Measurements from ENCODE around the gene TCF7L2. TPM values are rescaled to one million over a fixed set of nuclear protein-coding genes. Genes with fewer than 3 reads are reported as not detected.

TCF7L2 gene
- polyA plus RNA-seq, 1 donor from 2014 or later, result 1.7 TPM

GRCh38 chr10:112904000-112904399 lies 46.0 kb upstream of the TCF7L2 start:
- Histone ChIP-seq H3K27me3 (ENCODE audit: insufficient read depth, low read depth, low read length) (no peaks in the 10 kb centered on the region), H3F3A (ENCODE audit: insufficient read depth, low read length, poor library complexity, severe bottlenecking) (no peaks in the 10 kb centered on the region), H3K9ac (ENCODE audit: low read length) (no peak overlapping the region), H3K4me2 (ENCODE audit: low read length) (no peak overlapping the region), H3K9me2 (ENCODE audit: insufficient read depth, low read length) (no peaks in the 10 kb centered on the region), H2AFZ (ENCODE audit: low read depth, low read length) (no peak overlapping the region), H3K79me2 (replicated peaks; ENCODE audit: insufficient read depth, low read length) (no peaks in the 10 kb centered on the region), H4K20me1 (ENCODE audit: insufficient read depth) (no peaks in the 10 kb centered on the region), H3K4me3 (ENCODE audit: low read length) (no peak overlapping the region), H3K27ac (ENCODE audit: low read length) (no peak overlapping the region), H3K36me3 (ENCODE audit: insufficient read depth, low read length) (no peaks in the 10 kb centered on the region), H3K9me3 (ENCODE audit: low read length) (no peaks in the 10 kb centered on the region)
- TF ChIP-seq, protein P1, sequence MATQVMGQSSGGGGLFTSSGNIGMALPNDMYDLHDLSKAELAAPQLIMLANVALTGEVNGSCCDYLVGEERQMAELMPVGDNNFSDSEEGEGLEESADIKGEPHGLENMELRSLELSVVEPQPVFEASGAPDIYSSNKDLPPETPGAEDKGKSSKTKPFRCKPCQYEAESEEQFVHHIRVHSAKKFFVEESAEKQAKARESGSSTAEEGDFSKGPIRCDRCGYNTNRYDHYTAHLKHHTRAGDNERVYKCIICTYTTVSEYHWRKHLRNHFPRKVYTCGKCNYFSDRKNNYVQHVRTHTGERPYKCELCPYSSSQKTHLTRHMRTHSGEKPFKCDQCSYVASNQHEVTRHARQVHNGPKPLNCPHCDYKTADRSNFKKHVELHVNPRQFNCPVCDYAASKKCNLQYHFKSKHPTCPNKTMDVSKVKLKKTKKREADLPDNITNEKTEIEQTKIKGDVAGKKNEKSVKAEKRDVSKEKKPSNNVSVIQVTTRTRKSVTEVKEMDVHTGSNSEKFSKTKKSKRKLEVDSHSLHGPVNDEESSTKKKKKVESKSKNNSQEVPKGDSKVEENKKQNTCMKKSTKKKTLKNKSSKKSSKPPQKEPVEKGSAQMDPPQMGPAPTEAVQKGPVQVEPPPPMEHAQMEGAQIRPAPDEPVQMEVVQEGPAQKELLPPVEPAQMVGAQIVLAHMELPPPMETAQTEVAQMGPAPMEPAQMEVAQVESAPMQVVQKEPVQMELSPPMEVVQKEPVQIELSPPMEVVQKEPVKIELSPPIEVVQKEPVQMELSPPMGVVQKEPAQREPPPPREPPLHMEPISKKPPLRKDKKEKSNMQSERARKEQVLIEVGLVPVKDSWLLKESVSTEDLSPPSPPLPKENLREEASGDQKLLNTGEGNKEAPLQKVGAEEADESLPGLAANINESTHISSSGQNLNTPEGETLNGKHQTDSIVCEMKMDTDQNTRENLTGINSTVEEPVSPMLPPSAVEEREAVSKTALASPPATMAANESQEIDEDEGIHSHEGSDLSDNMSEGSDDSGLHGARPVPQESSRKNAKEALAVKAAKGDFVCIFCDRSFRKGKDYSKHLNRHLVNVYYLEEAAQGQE (IDR thresholded peaks at IDR 0.05; ENCODE audit: borderline replicate concordance), result no peak
- TF ChIP-seq SMC3 (conservative IDR thresholded peaks at IDR 0.05; ENCODE audit: poor library complexity) (no peak), RAD21 (conservative IDR thresholded peaks at IDR 0.05) (no peak), MXI1 (conservative IDR thresholded peaks at IDR 0.05; ENCODE audit: poor library complexity, severe bottlenecking) (no peak), EP300 (conservative IDR thresholded peaks at IDR 0.05; ENCODE audit: poor library complexity, severe bottlenecking) (no peak), EZH2 (IDR thresholded peaks at IDR 0.05; ENCODE audit: borderline replicate concordance, insufficient read depth, low read length, poor library complexity, severe bottlenecking) (no peak), TAF1 (IDR thresholded peaks at IDR 0.05; ENCODE audit: low read depth) (no peak), POLR2AphosphoS5 (IDR thresholded peaks at IDR 0.05) (no peak)
- TF ChIP-seq, protein P2, sequence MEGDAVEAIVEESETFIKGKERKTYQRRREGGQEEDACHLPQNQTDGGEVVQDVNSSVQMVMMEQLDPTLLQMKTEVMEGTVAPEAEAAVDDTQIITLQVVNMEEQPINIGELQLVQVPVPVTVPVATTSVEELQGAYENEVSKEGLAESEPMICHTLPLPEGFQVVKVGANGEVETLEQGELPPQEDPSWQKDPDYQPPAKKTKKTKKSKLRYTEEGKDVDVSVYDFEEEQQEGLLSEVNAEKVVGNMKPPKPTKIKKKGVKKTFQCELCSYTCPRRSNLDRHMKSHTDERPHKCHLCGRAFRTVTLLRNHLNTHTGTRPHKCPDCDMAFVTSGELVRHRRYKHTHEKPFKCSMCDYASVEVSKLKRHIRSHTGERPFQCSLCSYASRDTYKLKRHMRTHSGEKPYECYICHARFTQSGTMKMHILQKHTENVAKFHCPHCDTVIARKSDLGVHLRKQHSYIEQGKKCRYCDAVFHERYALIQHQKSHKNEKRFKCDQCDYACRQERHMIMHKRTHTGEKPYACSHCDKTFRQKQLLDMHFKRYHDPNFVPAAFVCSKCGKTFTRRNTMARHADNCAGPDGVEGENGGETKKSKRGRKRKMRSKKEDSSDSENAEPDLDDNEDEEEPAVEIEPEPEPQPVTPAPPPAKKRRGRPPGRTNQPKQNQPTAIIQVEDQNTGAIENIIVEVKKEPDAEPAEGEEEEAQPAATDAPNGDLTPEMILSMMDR (IDR thresholded peaks at IDR 0.05; ENCODE audit: poor library complexity, severe bottlenecking), result no peak

DNA sequence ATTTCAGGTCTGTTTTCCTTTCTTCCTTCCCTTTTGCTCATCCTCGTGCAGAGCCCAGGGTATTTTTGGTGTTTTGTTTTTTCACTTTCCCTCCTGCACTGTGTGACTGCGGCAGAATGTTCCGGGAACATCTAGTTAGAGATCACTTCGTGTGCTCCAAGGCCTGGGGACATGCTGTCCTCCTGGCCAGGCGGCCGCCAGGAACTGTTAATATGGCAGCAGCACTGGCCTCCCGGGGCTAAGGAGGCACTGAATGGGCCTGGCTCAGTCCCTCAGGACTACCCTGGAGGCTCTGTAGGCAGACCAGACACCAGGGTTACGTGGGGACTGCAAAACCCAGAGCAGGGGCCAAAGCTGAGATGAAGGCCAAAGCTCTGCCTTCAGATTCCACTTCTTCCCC lies 43.1 kb upstream of the TCF7L2 start:
- Histone ChIP-seq H3K36me3 (ENCODE audit: insufficient read depth, low read length) (no peaks in the 10 kb centered on the region), H3K27ac (ENCODE audit: low read length) (no peak overlapping the region), H3K27me3 (ENCODE audit: insufficient read depth, low read depth, low read length) (no peaks in the 10 kb centered on the region), H3K9ac (ENCODE audit: low read length) (no peak overlapping the region), H3K4me3 (ENCODE audit: low read length) (no peak overlapping the region), H3K9me3 (ENCODE audit: low read length) (no peaks in the 10 kb centered on the region), H3K79me2 (replicated peaks; ENCODE audit: insufficient read depth, low read length) (no peaks in the 10 kb centered on the region), H3K4me2 (ENCODE audit: low read length) (no peak overlapping the region), H3K9me2 (ENCODE audit: insufficient read depth, low read length) (no peaks in the 10 kb centered on the region), H3F3A (ENCODE audit: insufficient read depth, low read length, poor library complexity, severe bottlenecking) (no peaks in the 10 kb centered on the region), H4K20me1 (ENCODE audit: insufficient read depth) (no peaks in the 10 kb centered on the region), H2AFZ (ENCODE audit: low read depth, low read length) (no peak overlapping the region)
- TF ChIP-seq MXI1 (conservative IDR thresholded peaks at IDR 0.05; ENCODE audit: poor library complexity, severe bottlenecking) (no peak), EP300 (conservative IDR thresholded peaks at IDR 0.05; ENCODE audit: poor library complexity, severe bottlenecking) (no peak), POLR2AphosphoS5 (IDR thresholded peaks at IDR 0.05) (no peak), SMC3 (conservative IDR thresholded peaks at IDR 0.05; ENCODE audit: poor library complexity) (no peak), EZH2 (IDR thresholded peaks at IDR 0.05; ENCODE audit: borderline replicate concordance, insufficient read depth, low read length, poor library complexity, severe bottlenecking) (no peak), RAD21 (conservative IDR thresholded peaks at IDR 0.05) (no peak), TAF1 (IDR thresholded peaks at IDR 0.05; ENCODE audit: low read depth) (no peak)
